ENCODE measurements around the gene EIPR1.

DNA sequence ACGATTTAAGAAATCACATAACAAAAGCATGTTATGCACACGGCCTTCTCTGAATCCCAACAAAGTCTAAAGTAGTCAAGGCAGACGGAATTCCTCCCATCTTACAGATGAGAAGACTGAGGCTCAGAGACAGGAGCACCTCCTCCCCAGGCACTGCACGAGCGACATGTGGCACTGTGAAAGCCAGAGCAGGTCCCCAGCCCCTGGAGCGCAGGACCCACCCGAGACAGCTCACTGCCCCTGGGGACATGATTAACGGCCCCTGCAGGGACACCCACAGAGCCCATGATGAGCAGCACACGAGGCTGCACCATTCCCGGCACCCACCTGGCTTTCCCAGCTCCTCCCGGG, 53.6 kb downstream of the EIPR1 start:
- TF ChIP-seq POLR2AphosphoS2 (IDR thresholded peaks at IDR 0.05; ENCODE audit: low read depth, low read length): no peak
- no peak for TF ChIP-seq CEBPZ (IDR thresholded peaks at IDR 0.05; ENCODE audit: low read depth, low read length)
- no peak for TF ChIP-seq ZSCAN29 (IDR thresholded peaks at IDR 0.05)
- TF ChIP-seq POLR2A (IDR thresholded peaks at IDR 0.05; ENCODE audit: low read depth, low read length): no peak
- TF ChIP-seq, protein P1, sequence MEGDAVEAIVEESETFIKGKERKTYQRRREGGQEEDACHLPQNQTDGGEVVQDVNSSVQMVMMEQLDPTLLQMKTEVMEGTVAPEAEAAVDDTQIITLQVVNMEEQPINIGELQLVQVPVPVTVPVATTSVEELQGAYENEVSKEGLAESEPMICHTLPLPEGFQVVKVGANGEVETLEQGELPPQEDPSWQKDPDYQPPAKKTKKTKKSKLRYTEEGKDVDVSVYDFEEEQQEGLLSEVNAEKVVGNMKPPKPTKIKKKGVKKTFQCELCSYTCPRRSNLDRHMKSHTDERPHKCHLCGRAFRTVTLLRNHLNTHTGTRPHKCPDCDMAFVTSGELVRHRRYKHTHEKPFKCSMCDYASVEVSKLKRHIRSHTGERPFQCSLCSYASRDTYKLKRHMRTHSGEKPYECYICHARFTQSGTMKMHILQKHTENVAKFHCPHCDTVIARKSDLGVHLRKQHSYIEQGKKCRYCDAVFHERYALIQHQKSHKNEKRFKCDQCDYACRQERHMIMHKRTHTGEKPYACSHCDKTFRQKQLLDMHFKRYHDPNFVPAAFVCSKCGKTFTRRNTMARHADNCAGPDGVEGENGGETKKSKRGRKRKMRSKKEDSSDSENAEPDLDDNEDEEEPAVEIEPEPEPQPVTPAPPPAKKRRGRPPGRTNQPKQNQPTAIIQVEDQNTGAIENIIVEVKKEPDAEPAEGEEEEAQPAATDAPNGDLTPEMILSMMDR (IDR thresholded peaks at IDR 0.05 in 2 of 3, conservative IDR thresholded peaks at IDR 0.05 in 1 of 3; ENCODE audit: control insufficient read depth in 2 of 3, extremely low read depth in 1 of 3, insufficient read depth in 1 of 3, low read depth in 3 of 3, low read length in 3 of 3): no peak
- TF ChIP-seq ZNF384 (IDR thresholded peaks at IDR 0.05; ENCODE audit: borderline replicate concordance, low read depth, low read length): no peak
- no peak for TF ChIP-seq POLR2AphosphoS5 (IDR thresholded peaks at IDR 0.05; ENCODE audit: low read length)
- no peak for TF ChIP-seq BCL3 (IDR thresholded peaks at IDR 0.05; ENCODE audit: borderline replicate concordance, insufficient read depth, low read depth, low read length, poor library complexity, severe bottlenecking)
- TF ChIP-seq MEF2A (IDR thresholded peaks at IDR 0.05; ENCODE audit: insufficient read depth, low read depth, low read length): no peak
- no peak for TF ChIP-seq ZNF622 (IDR thresholded peaks at IDR 0.05)
- no peak for TF ChIP-seq PAX8 (IDR thresholded peaks at IDR 0.05)
- no peak for TF ChIP-seq RCOR1 (conservative IDR thresholded peaks at IDR 0.05; ENCODE audit: low read depth, low read length)
- no peak for TF ChIP-seq YBX1 (IDR thresholded peaks at IDR 0.05)
